NCI-H146 treated with DMSO at 0.1 percent for 48 hours (cell line): ENCODE data around the gene CHI3L1.

Source experiments
- DNase-seq: peaks from one replicate; lab custom pipeline; 2025; ENCODE audit not compliant: unreplicated experiment; lab: John Stamatoyannopoulos, UW

CHI3L1 gene

GRCh38 chr1:203169770-203170520, 16.6 kb downstream of the CHI3L1 start:
- DNase-seq: no peak

GRCh38 chr1:203168991-203169390, 17.5 kb downstream of the CHI3L1 start:
- DNase-seq: no peak

- no peak for DNase-seq
These were observed 18.2 kb downstream of the CHI3L1 start for GRCh38 chr1:203168256-203168786.

GRCh38 chr1:203167913-203168200, 18.6 kb downstream of the CHI3L1 start:
- no peak for DNase-seq

- no peak for DNase-seq
These were observed 19.2 kb downstream of the CHI3L1 start for GRCh38 chr1:203167026-203167912.

- peak; percentile 26 for DNase-seq
These were observed 20.1 kb downstream of the CHI3L1 start for GRCh38 chr1:203166192-203166940.

GRCh38 chr1:203165800-203166161, 20.7 kb downstream of the CHI3L1 start:
- no peak for DNase-seq

GRCh38 chr1:203165101-203165799, 21.3 kb downstream of the CHI3L1 start:
- DNase-seq: no peak

- DNase-seq: no peak
These were observed 22.4 kb downstream of the CHI3L1 start for GRCh38 chr1:203163891-203164635.

GRCh38 chr1:203162403-203162802, 24.1 kb downstream of the CHI3L1 start:
- DNase-seq: no peak

- no peak for DNase-seq
These were observed 24.8 kb downstream of the CHI3L1 start for GRCh38 chr1:203161703-203162102.

- DNase-seq: no peak
These were observed 25.3 kb downstream of the CHI3L1 start for GRCh38 chr1:203161175-203161574.

GRCh38 chr1:203159844-203160243, 26.7 kb downstream of the CHI3L1 start:
- DNase-seq: no peak

GRCh38 chr1:203158960-203159665, 27.4 kb downstream of the CHI3L1 start:
- DNase-seq: no peak

- DNase-seq: no peak
These were observed 28.1 kb downstream of the CHI3L1 start for GRCh38 chr1:203158423-203158822.

GRCh38 chr1:203156280-203156679, 30.2 kb downstream of the CHI3L1 start:
- no peak for DNase-seq

GRCh38 chr1:203153989-203154821, 32.3 kb downstream of the CHI3L1 start:
- no peak for DNase-seq
